ENCODE measurements around the gene SH3RF3. TPM values are rescaled to one million over a fixed set of nuclear protein-coding genes. Genes with fewer than 3 reads are reported as not detected.

The SH3RF3 gene
- total and polyA plus RNA-seq, 12 donors = 0.72 to 19.1 (median 12.2) TPM

DNA sequence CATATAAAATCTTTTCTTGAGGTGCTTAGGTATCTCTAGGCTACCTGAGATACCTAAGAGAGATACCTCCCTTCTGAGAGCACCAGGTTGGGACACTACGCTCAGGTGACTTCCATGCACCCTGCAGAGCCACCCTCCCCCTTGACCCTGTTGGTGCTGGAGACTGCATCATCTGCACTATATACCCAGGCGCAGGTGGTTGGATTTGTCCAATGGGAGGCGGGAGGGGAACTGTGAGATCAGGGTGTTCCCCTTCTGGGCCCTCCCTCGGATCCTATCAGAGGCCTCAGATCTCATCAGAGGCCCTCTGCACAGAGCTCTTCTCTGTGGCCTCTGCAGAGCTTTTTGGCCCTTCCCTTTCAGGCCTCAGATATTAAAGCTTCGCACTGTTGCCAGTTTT is 158.4 kb downstream of the SH3RF3 start:
- Histone ChIP-seq H3K4me3 (no peak overlapping the region), H3K27ac (no peak overlapping the region), H3K9me3 (replicated peaks in 1 of 3) (no peaks in the 10 kb centered on the region), H3K36me3 (replicated peaks in 1 of 2) (no peaks in the 10 kb centered on the region), H3K4me1 (replicated peaks in 1 of 2) (peaks cover 8 to 30% of the 10 kb centered on the region in 2 donors), H3K27me3 (no peaks in the 10 kb centered on the region)
- intact Hi-C loops (cut with DNase I) = no loop called here
- no peak for DNase-seq
- TF ChIP-seq, protein P1, sequence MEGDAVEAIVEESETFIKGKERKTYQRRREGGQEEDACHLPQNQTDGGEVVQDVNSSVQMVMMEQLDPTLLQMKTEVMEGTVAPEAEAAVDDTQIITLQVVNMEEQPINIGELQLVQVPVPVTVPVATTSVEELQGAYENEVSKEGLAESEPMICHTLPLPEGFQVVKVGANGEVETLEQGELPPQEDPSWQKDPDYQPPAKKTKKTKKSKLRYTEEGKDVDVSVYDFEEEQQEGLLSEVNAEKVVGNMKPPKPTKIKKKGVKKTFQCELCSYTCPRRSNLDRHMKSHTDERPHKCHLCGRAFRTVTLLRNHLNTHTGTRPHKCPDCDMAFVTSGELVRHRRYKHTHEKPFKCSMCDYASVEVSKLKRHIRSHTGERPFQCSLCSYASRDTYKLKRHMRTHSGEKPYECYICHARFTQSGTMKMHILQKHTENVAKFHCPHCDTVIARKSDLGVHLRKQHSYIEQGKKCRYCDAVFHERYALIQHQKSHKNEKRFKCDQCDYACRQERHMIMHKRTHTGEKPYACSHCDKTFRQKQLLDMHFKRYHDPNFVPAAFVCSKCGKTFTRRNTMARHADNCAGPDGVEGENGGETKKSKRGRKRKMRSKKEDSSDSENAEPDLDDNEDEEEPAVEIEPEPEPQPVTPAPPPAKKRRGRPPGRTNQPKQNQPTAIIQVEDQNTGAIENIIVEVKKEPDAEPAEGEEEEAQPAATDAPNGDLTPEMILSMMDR (IDR thresholded peaks at IDR 0.05) = no peak
- no peak for TF ChIP-seq POLR2A (IDR thresholded peaks at IDR 0.05)
- 97 to 100% (median 99%) methylated on average over 3 to 5 of the region's 5 CpGs for WGBS, 4 donors

DNA sequence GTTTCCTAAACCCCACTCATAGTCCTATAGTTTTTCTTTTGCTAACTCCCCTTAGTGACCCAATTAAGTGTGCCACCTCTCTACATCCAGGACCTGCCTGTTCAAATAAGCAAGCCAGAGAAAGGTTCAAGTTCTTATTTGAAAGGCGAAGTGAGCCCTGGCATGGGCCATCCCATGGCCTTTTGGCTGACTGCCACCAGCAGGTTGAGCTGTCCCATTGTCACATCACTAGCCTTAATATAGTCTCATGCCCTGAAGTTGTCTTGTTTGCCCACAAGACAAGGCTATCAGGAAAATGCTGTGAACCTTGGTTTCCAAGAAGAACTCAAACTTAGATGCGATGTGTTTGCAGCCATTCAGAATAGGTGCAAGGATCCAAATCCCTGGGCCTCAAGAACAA is 158.8 kb downstream of the SH3RF3 start:
- Histone ChIP-seq H3K9me3 (replicated peaks in 1 of 3) (no peaks in the 10 kb centered on the region), H3K27ac (peak overlapping the region in 1 of 5 donors; percentile 16), H3K4me3 (no peak overlapping the region), H3K4me1 (replicated peaks in 1 of 2) (peaks cover 8 to 30% of the 10 kb centered on the region in 2 donors), H3K36me3 (replicated peaks in 1 of 2) (no peaks in the 10 kb centered on the region), H3K27me3 (no peaks in the 10 kb centered on the region)
- TF ChIP-seq, protein P1 (IDR thresholded peaks at IDR 0.05) = no peak
- no peak for TF ChIP-seq POLR2A (IDR thresholded peaks at IDR 0.05)
- intact Hi-C loops (cut with DNase I) = no loop called here
- no peak for DNase-seq
- 86 to 100% (median 95%) methylated on average over 2 of the region's 2 CpGs for WGBS, 4 donors

DNA sequence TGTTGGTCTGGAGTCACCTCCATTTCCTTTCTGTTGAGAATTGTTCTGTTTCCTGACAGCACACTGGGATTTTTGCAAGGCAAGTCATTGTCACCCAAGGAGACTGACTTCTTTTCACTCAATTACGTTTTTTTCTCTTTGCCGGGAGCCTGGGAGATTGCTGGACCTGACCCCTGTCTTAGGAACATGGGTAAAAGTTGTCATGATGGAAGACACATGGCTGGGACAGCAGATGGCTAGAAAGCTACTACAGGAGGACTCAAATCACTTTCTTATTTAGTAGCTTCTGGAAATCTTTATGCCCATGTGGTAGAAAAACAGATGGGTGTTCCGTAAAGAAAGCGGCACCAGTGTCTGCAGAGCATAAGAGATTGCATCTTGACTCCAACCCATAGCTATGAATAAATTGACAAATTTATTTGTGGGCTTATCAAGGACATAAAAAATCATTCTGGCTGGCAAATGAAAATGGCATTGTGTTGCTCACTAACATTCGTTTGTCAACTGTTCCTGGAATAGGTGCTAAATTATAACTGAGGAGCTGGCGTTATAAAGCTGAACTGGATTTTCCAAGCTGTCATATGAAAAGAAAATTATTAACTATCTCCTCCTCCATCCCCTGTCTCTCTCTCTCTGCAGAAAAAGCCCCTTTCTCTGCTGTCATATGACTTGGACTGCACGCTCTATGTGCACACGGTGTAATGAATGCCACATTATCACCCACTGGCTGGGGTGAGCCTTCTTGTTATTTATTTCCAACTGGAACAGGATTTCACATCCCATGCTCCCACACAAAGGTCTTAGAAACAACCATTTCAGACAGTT is 159.8 kb downstream of the SH3RF3 start:
- no peak for DNase-seq
- intact Hi-C loops (cut with DNase I) = no loop called here
- 63 to 74% (median 71%) methylated on average over 8 of the region's 8 CpGs for WGBS, 4 donors
- TF ChIP-seq POLR2A (IDR thresholded peaks at IDR 0.05) = no peak
- TF ChIP-seq, protein P1 (IDR thresholded peaks at IDR 0.05) = no peak
- Histone ChIP-seq H3K36me3 (replicated peaks in 1 of 2) (no peaks in the 10 kb centered on the region), H3K27me3 (no peaks in the 10 kb centered on the region), H3K4me3 (no peak overlapping the region), H3K4me1 (replicated peaks in 1 of 2) (peaks cover 8 to 30% of the 10 kb centered on the region in 2 donors), H3K27ac (peak overlapping the region in 1 of 5 donors; percentile 40), H3K9me3 (replicated peaks in 1 of 3) (no peaks in the 10 kb centered on the region)

DNA sequence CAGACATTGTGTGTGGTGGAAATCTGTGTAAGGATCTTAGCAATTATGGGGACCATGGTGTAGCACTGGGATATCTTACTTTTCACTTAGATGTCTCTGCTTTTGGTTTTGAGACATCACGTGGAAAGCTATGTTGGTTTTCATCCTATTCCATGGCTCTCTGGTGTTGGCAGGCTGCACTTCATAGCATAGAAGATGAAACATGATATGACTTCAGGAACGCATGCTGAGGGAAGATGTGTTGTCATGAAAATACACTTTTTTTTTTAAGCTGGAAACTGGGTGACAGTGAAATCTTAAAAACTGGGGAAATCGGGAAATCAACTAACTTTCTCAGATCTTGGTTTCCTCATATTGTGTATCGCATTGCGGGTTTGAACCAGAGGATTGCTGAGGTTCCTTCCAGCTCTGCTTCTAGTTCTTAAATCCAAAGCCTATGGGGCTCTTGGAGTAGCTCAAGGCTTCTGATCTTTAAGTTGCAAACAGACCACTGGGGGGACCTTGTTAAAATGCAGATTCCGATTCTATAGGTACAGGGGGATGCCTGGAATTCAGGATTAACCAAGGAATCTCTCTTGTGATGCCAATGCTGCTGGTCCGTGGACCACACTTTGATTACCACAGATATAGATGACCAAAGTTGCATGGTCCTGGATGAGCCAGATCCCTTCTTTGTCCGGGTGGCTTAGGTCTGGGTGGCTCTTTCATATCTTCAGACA is 160.7 kb downstream of the SH3RF3 start:
- Histone ChIP-seq H3K9me3 (replicated peaks in 1 of 3) (no peaks in the 10 kb centered on the region), H3K27ac (no peak overlapping the region), H3K36me3 (replicated peaks in 1 of 2) (no peaks in the 10 kb centered on the region), H3K27me3 (no peaks in the 10 kb centered on the region), H3K4me1 (replicated peaks in 1 of 2) (peaks cover 6 to 25% of the 10 kb centered on the region in 2 donors), H3K4me3 (no peak overlapping the region)
- no peak for DNase-seq
- no peak for TF ChIP-seq POLR2A (IDR thresholded peaks at IDR 0.05)
- TF ChIP-seq, protein P1 (IDR thresholded peaks at IDR 0.05) = no peak
- WGBS, 4 donors = 90 to 96% (median 93%) methylated on average over 8 of the region's 8 CpGs
- intact Hi-C loops (cut with DNase I) = no loop called here

Data from adrenal gland (tissue), 12 donors.